K562 (cell line): ENCODE measurements around the gene BEST1. TPM values are rescaled to one million over a fixed set of nuclear protein-coding genes. Genes with fewer than 3 reads are reported as not detected.
A peak's percentile ranks its signal among the peaks of the same experiment; 100 is the strongest.

ENCODE experiments used
- ATAC-seq: fragments of 200-7000 bp; cut with Tn5 transposase; 3 replicates; pipeline ENCODE4 v1.9.1; 2020; ENCODE audit warnings: moderate library complexity
- BruUV-seq: library from RNA; stranded (reverse); fragments of 400-500 nt; replicated peaks from 2 replicates; lab custom pipeline; 2021; lab: Mats Ljungman, UMichigan
- CTCF ChIA-PET: fragments of 300-600 bp; formaldehyde crosslinking; extraction: SDS; loops from one replicate; lab custom pipeline; 2021; ENCODE audit warnings: low intra/inter-chr PET ratio; lab: Yijun Ruan, JAX
- POLR2A ChIA-PET: fragments of 300-600, 350-650 bp; sonication (Branson Sonifier 250); formaldehyde crosslinking; extraction: SDS; loops from one replicate; lab custom pipeline; 2021; ENCODE audit warnings: antibody characterized with exemption, inconsistent platforms; lab: Yijun Ruan, JAX
- DNase-seq, 4 experiments: peaks; one replicate each; pipeline versions ENCODE4 v3.0.0 to v3.0.0-alpha.2; 2011 to 2018; ENCODE audit warnings: low spot score in 3 of 4, mixed read lengths in 3 of 4; ENCODE audit errors: extremely low read depth in 1 of 4
- FAIRE-seq: peaks from 2 replicates; lab custom pipeline; 2011; peaks lifted over from hg19 to GRCh38; lab: Jason Lieb, UNC
- H2AFZ ChIP-seq: 2 replicates; pipeline ENCODE4 v1.6.0; 2011; ENCODE audit warnings: low read depth, low read length, control low read depth, inconsistent platforms
- H3K27ac ChIP-seq: fragments of 200-600 bp; 3 replicates; pipeline ENCODE4 v1.8.0; 2011; ENCODE audit warnings: low read depth, mild to moderate bottlenecking, control low read depth, inconsistent platforms, low read length, moderate library complexity, mixed read lengths; ENCODE audit errors: extremely low read depth
- H3K27me3 ChIP-seq, 2 experiments: fragments of 300-600 bp in 1 of 2; 2 replicates in 1 of 2; 3 replicates in 1 of 2; pipeline versions ENCODE4 v1.6.0 to v1.8.0; 2011; ENCODE audit warnings: inconsistent platforms in 2 of 2, low read length in 2 of 2, mild to moderate bottlenecking in 1 of 2, mixed read lengths in 1 of 2, moderate library complexity in 1 of 2; ENCODE audit not compliant: control insufficient read depth in 2 of 2, insufficient read depth in 2 of 2
- H3K36me3 ChIP-seq: fragments of 300-600 bp; 3 replicates; pipeline ENCODE4 v1.8.0; 2011; ENCODE audit warnings: mild to moderate bottlenecking, low read length, inconsistent platforms; ENCODE audit not compliant: control insufficient read depth, insufficient read depth
- H3K4me1 ChIP-seq, 2 experiments: fragments of 200-600 bp in 1 of 2; replicated peaks in 1 of 2; 2 replicates in 1 of 2; 3 replicates in 1 of 2; pipeline versions ENCODE4 v1.5.1 to v1.8.0; 2011; ENCODE audit warnings: inconsistent platforms in 2 of 2, low read length in 2 of 2, mild to moderate bottlenecking in 1 of 2, mixed read lengths in 1 of 2, moderate library complexity in 1 of 2; ENCODE audit not compliant: control insufficient read depth in 2 of 2, insufficient read depth in 2 of 2
- H3K4me2 ChIP-seq: 2 replicates; pipeline ENCODE4 v1.6.1; 2011; ENCODE audit warnings: low read length, control low read depth, inconsistent platforms, mixed read lengths; ENCODE audit not compliant: insufficient read depth
- H3K4me3 ChIP-seq: fragments of 200-600 bp; sonication (generic), shearing (Covaris generic); 2 replicates; pipeline ENCODE4 v1.5.1; 2016; ENCODE audit warnings: control low read depth, inconsistent platforms
- H3K79me2 ChIP-seq: fragments of 200-600 bp; 3 replicates; pipeline ENCODE4 v1.8.0; 2011; ENCODE audit warnings: low read length, inconsistent platforms; ENCODE audit not compliant: control insufficient read depth, insufficient read depth
- H3K9ac ChIP-seq, 2 experiments: 2 replicates each; pipeline versions ENCODE4 v1.6.0 to v1.6.1; 2011; ENCODE audit warnings: low read depth in 2 of 2, low read length in 2 of 2, control low read depth in 1 of 2, inconsistent platforms in 1 of 2, mild to moderate bottlenecking in 1 of 2, mixed read lengths in 1 of 2; ENCODE audit not compliant: insufficient read depth in 1 of 2
- H3K9me1 ChIP-seq: one replicate; pipeline ENCODE4 v1.6.0; 2011; ENCODE audit warnings: inconsistent platforms, mild to moderate bottlenecking, low read length, moderate library complexity; ENCODE audit not compliant: control insufficient read depth, insufficient read depth
- H3K9me3 ChIP-seq: replicated peaks from 2 replicates; pipeline ENCODE4 v1.5.1; 2011; ENCODE audit warnings: low read depth, low read length, inconsistent platforms; ENCODE audit not compliant: control insufficient read depth, insufficient read depth
- H4K20me1 ChIP-seq: replicated peaks from 2 replicates; pipeline ENCODE4 v1.6.1; 2011; ENCODE audit warnings: low read length, inconsistent platforms, mixed read lengths; ENCODE audit not compliant: control insufficient read depth, insufficient read depth
- ETS1 ChIP-seq: conservative IDR thresholded peaks from 2 replicates; pipeline ENCODE4 v1.6.1; 2011; ENCODE audit warnings: low read depth, mild to moderate bottlenecking, low read length; ENCODE audit not compliant: control insufficient read depth
- HNRNPL ChIP-seq: fragments of 200-400 bp; formaldehyde crosslinking; IDR thresholded peaks from 2 replicates; pipeline ENCODE4 v1.6.1; 2017; ENCODE audit warnings: low read depth, mild to moderate bottlenecking, low read length
- IRF2 ChIP-seq: sonication (generic); formaldehyde crosslinking; IDR thresholded peaks from 2 replicates; pipeline ENCODE4 v1.8.1; 2022; ENCODE audit warnings: mild to moderate bottlenecking, missing genetic modification reagents
- TBP ChIP-seq: optimal IDR thresholded peaks from 2 replicates; pipeline ENCODE3; 2011; ENCODE audit warnings: low read depth, low read length, improper control_type of control experiment
- THAP12 ChIP-seq: fragments of 250-450 bp; sonication (Bioruptor Pico); IDR thresholded peaks from 2 replicates; pipeline ENCODE4 v1.9.0; 2021; ENCODE audit warnings: mild to moderate bottlenecking, inconsistent platforms
- ZNF592 ChIP-seq: fragments of 450-650 bp; IDR thresholded peaks from 2 replicates; pipeline ENCODE4 v1.6.1; 2017; ENCODE audit warnings: antibody characterized with exemption, mild to moderate bottlenecking
- WGBS: fragments of 100-300 bp; shearing (Covaris generic); methylation state at CpG from one replicate; pipeline ENCODE4 v1.1.6; 2016; ENCODE audit warnings: low coverage, mixed read lengths; ENCODE audit not compliant: insufficient coverage; ENCODE audit errors: missing lambda C conversion rate; 5-methylcytosine and 5-hydroxymethylcytosine counted together
- in situ Hi-C: fragments of 300-500 bp; cut with MboI; formaldehyde crosslinking; loops from 4 replicates; pipeline ENCODE4 v1.15.0; 2018; ENCODE audit warnings: inconsistent platforms, mixed read lengths
- intact Hi-C: fragments of 100-400 bp; cut with micrococcal nuclease; formaldehyde crosslinking; loops from 2 replicates; pipeline ENCODE4 v1.14.2; 2022
- polyA plus RNA-seq, 8 experiments: library from polyadenylated mRNA; depleted of rRNA in 4 of 8; stranded (reverse) in 5 of 8; unstranded in 3 of 8; fragments of >200 nt; fragmentation: Nextera tagmentation in 2 of 8; fragmentation: Illumina TruSeq in 1 of 8; extraction: Ambion mirVana in 2 of 8; extraction: Trizol in 1 of 8; gene quantifications; 2 replicates each; pipeline versions ENCODE4 v1.2.1 to v1.2.3, GENCODE V29; 2011 to 2014; ENCODE audit warnings: inconsistent platforms in 1 of 8, missing spikeins in 1 of 8
- total RNA-seq, 7 experiments: library from RNA; depleted of rRNA in 6 of 7; stranded (reverse); fragments of >200 nt in 6 of 7; fragmentation: Illumina TruSeq in 2 of 7; extraction: Trizol in 2 of 7; gene quantifications; 2 replicates each; pipeline versions ENCODE4 v1.2.1 to v1.2.3, GENCODE V29; 2011 to 2021; ENCODE audit warnings: low replicate concordance in 1 of 7
- TF ChIP-seq, protein P1 (sequence below): IDR thresholded peaks from 2 replicates; pipeline ENCODE4 v1.6.1; 2014; ENCODE audit warnings: antibody characterized with exemption

The BEST1 gene
- total and polyA plus RNA-seq, 9 of the 15 experiments (the other 6 are each of a cell fraction or from before 2014, with no cell fraction given): 0.07 to 1.3 (median 0.40) TPM

GRCh38 chr11:61914471-61915171 lies 35.5 kb upstream of the BEST1 start:
- ChIA-PET POLR2A (interaction anchor here (0.6 to 0.9 kb wide), 4 partner anchors 14 to 488 kb away, joined by 3 to 6 read pairs (median 3); no protein-coding TSS in a partner anchor), CTCF (no interaction called here)
- FAIRE-seq: no peak
- Histone ChIP-seq H3K27ac (no peak overlapping the region), H3K79me2 (peaks cover 98% of the 10 kb centered on the region), H4K20me1 (peaks cover 27% of the 10 kb centered on the region; the same call in 1 of the 2 replicates), H3K27me3 (no peaks in the 10 kb centered on the region), H3K9me1 (peaks cover 7% of the 10 kb centered on the region), H3K36me3 (peaks cover 14% of the 10 kb centered on the region; the same call in 2 of the 3 replicates), H2AFZ (no peak overlapping the region), H3K9ac (peak overlapping the region in 1 of 2 experiments; percentile 11; a peak in 1 of 4 replicates), H3K4me2 (no peak overlapping the region), H3K4me1 (peaks cover 26 to 74% of the 10 kb centered on the region in 2 experiments), H3K4me3 (no peak overlapping the region), H3K9me3 (no peaks in the 10 kb centered on the region)
- 82% methylated on average over 7 of the region's 7 CpGs for WGBS
- TF ChIP-seq TBP (no peak), HNRNPL (no peak), ETS1 (no peak), IRF2 (CRISPR knock-in tag) (no peak), THAP12 (CRISPR knock-in tag) (no peak), ZNF592 (no peak)
- TF ChIP-seq, protein P1, sequence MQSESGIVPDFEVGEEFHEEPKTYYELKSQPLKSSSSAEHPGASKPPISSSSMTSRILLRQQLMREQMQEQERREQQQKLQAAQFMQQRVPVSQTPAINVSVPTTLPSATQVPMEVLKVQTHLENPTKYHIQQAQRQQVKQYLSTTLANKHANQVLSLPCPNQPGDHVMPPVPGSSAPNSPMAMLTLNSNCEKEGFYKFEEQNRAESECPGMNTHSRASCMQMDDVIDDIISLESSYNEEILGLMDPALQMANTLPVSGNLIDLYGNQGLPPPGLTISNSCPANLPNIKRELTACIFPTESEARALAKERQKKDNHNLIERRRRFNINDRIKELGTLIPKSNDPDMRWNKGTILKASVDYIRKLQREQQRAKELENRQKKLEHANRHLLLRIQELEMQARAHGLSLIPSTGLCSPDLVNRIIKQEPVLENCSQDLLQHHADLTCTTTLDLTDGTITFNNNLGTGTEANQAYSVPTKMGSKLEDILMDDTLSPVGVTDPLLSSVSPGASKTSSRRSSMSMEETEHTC: no peak
- DNase-seq: no peak
- in situ Hi-C loops (no loop called here), intact Hi-C loops (no loop called here)
- BruUV-seq: no TSS peak
- no peak for ATAC-seq
